Measurements from ENCODE around the gene CALML4.

GRCh38 chr15:68228971-68229385, 23.8 kb upstream of the CALML4 start:
- no peak for TF ChIP-seq EZH2phosphoT487 (IDR thresholded peaks at IDR 0.05; ENCODE audit: insufficient read depth, low read depth)
- no peak for TF ChIP-seq EZH2 (IDR thresholded peaks at IDR 0.05; ENCODE audit: insufficient read depth, poor library complexity, severe bottlenecking)

Measured in GM23248 (cell line).